HG02973 (cell line): ENCODE data around the gene FAM107B.
"Not testable (repeated sequence)": the region's sequence is repeated elsewhere in the genome, so short reads cannot be mapped to it uniquely, and the experiment has no call there.

Source experiments
- ATAC-seq: cut with Tn5 transposase; IDR thresholded peaks from one replicate; pipeline ENCODE4 v1.9.1; 2021; ENCODE audit warnings: moderate library complexity; ENCODE audit not compliant: unreplicated experiment

FAM107B gene

GRCh38 chr10:14667280-14667679 is 107.4 kb downstream of the FAM107B start:
- ATAC-seq, result no peak

DNA sequence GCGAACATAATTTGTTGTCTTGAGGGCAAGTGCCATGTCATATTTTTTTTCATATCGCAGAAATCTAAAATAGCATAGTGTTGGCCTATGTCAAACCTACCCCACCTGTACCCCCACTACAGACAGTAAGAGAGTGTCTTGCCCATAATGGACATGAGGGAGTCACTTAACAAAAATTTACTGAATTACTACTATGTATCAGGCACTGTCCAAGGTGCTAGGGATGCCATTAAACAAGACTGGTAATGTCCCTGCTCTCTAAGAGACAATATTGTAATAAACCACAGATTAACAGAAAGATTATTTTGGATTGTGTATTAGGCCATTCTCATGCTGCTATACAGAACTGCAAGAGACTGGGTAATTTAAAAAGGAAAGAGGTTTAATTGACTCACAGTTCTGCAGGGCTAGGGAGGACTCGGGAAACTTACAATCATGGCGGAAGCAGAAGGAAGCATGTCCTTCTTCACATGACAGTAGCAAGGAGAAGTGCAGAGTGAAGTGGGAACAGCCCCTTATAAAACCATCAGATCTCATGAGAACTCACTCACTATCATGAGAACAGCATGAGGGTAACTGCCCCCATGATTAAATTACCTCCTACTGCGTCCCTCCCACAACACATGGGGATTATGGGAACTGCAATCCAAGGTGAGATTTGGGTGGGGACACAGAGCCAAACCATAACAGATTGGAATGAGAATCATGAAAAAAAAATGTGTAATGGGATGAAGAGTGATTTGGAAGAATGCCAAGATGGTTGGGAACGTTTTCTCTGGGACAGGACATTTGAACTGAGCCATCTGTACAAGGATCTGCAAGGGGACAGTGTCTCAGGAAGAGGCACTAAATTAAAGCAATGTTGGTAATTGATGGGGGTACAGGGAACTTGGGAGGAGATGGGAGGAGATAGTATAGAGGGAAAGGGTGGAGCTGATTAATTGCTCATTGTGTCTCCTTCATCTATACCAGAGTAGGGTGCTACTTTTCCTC is 108.5 kb downstream of the FAM107B start:
- ATAC-seq, result no peak

- no peak for ATAC-seq
These were observed 109.4 kb downstream of the FAM107B start for GRCh38 chr10:14665304-14665703.

GRCh38 chr10:14664345-14664744 is 110.4 kb downstream of the FAM107B start:
- ATAC-seq, result no peak

DNA sequence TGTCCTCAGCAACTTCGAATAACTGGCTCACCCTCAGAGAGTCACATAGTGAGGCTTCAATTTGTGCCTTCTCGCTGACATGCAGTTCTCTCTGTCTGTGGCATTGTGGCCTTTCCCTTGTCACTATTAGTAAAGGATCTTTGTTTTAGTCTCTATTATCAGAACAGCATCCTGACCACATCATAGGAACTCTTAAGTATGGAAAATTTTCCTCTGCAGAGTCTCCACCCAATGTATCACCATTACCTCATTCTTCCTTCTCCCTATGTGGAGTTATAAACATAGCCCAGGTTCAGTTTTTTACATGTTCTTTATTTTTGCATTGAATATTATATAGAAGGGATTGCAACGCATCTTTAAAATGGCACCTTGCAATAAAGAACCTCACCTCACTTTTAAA is 112.9 kb downstream of the FAM107B start:
- no peak for ATAC-seq

DNA sequence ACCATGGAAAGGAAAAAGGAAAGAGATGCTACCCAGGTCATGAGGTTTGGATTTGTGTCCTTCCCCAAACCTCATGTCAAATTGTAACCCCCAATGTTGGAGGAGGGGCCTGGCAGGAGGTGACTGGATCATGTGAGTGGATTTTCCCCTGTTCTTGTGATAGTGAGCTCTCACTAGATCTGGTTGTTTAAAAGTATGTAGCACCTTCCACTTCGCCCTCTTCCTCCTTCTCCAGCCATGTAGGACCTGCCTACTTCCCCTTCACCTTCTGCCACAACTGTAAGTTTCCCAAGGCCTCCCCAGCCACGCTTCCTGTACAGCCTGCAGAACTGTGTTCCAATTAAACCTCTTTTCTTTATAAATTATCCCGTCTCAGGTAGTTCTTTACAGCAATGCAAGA is 113.9 kb downstream of the FAM107B start:
- ATAC-seq, result no peak

DNA sequence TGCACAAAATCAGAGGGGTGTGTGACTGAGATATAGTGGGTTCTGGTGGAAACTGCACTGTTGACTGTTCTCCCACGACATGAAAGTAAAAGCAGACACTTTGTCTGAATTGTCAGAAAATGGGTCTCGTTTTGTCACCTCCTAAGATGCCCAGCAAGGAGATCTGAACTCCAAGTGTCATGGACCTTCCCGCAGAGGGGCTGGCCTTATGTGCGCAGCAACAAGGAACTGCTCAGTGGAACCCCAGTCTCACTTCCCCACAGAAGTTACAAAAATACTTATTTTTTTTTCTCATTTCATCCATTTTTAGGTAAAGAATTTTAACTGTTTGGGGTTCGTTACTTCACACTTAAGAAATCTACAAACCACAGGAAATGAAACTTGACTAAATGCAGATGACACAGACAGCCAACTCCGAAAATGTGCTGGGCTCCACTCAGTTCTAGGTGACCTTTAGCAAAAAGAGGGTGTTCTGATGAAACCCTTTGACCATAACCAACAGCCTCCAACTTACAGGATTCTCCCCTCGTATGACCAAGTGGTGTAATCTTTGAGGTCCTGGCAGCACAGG is 115.0 kb downstream of the FAM107B start:
- peak; percentile 77 for ATAC-seq

- ATAC-seq, result not testable (repeated sequence)
These were observed 115.6 kb downstream of the FAM107B start for GRCh38 chr10:14659137-14659536.

DNA sequence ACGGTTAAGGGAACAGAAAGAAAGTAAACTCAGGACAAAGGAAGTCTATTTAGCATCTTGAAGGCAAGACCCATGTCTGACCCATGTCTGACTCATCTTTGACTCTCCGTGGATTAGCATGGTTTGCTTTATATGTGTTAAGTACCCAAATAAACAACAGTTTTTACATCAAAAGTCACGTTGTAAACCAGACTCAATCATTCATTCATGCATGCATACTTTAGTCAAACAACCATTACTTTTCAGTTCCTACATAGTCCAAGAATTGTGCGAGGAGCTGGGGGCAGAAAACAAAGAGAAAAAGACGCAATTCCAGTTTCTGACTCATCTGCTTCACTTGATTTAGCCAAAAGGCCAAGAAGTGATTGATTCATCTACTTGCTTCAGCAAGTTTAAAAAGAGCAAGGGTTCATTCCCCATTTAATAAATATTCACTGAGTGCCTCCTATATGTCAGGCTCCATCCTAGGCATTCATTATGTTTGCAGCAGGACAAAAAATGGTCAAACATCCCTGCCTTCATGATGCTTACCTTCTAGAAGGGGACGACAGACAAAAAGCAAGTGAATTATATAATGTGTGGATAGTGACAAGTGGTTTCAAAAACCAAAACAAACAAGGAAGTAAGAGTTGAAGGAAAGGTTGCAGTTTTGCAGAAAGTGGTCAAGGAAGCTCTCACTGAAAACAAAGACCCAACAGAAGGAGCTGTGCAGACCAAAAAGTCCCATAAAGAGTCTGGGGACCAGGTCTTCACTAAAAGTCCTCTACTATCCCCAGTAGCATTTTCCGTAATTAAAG is 116.2 kb downstream of the FAM107B start:
- ATAC-seq, result no peak

- ATAC-seq, result no peak
These were observed 118.5 kb downstream of the FAM107B start for GRCh38 chr10:14656052-14656730.

DNA sequence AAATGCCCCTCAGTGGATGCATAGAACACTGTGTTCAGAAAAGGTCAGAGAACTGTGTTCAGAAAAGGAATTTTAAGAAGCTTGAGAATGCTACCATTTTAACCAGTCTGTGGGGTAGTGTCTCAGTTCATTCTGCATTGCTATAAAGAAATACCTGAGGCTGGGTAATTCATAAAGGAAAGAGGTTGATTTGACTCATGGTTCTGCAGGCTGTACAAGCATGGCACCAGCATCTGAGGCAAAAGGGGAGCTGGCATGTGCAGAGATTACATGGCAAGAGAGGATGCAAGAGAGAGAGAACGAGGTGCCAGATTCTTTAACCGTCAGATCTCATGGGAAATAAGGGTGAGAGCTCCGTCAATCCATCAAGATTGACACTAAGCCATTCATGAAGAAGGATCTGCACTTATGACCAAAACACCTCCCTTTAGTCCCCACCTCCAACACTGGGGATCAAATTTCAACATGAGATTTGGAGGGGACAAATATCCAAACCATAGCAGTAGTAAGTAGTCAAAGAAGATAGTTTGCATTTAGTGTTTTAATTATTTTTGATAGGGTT is 119.8 kb downstream of the FAM107B start:
- no peak for ATAC-seq

GRCh38 chr10:14653271-14654161 is 121.2 kb downstream of the FAM107B start:
- peak; percentile 43 for ATAC-seq

GRCh38 chr10:14652816-14653215 is 121.9 kb downstream of the FAM107B start:
- ATAC-seq, result no peak

DNA sequence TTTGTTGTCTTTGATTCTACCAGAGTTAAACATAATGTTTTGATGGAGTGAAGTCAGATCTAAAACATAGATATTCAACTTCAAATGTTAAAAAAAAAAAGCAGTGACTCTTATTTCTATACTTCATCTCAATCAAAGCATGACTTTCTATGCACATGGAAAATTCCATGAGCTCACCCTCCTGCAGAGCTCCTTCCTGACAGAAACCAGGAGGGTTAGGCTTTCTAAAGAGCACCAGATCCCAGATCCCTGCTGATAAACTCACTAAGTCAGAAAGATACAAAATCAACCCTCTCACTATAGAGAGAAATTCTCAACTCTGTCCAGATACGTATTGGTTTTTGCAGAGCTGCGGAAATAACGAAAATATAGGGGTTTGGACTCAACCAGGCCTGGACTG is 122.6 kb downstream of the FAM107B start:
- ATAC-seq, result no peak

DNA sequence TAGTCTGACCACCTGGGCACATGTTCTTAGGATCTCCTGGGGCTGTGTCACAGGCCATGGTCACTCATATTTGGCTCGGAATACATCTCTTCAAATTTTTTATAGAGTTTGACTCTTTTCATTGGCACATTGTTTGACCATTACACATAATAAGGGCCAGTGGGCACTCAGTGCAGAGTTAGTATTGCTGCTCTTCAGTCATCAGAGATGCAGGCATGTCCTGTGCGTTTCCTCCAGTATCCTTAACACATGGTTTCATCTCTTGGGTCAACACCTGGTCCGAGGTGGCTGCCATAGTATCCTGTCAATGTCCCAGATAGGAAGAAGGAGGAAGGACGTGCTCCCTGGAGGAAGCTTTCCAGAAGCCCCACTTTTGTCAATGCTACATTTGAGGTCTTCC is 125.0 kb downstream of the FAM107B start:
- no peak for ATAC-seq

DNA sequence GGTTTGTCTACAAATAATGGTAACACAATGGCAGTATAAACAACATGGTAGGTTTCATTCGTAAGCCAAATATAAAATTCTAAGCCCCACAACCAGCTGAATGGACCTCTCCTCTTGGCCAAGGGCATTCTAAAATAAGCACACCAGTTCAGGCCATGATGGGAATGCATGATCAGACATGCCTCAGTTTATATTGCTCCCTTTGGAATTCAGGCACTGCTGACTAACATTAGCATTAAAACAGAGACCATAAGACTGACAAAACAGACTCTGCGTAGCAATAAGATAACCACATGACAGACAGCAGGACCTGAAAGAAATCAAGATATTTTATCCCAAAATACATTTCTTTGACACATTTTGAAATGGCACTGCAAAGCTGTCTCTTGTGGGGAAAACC is 125.8 kb downstream of the FAM107B start:
- no peak for ATAC-seq

- ATAC-seq, result peak; percentile 93
These were observed 126.5 kb downstream of the FAM107B start for GRCh38 chr10:14648005-14648765.

DNA sequence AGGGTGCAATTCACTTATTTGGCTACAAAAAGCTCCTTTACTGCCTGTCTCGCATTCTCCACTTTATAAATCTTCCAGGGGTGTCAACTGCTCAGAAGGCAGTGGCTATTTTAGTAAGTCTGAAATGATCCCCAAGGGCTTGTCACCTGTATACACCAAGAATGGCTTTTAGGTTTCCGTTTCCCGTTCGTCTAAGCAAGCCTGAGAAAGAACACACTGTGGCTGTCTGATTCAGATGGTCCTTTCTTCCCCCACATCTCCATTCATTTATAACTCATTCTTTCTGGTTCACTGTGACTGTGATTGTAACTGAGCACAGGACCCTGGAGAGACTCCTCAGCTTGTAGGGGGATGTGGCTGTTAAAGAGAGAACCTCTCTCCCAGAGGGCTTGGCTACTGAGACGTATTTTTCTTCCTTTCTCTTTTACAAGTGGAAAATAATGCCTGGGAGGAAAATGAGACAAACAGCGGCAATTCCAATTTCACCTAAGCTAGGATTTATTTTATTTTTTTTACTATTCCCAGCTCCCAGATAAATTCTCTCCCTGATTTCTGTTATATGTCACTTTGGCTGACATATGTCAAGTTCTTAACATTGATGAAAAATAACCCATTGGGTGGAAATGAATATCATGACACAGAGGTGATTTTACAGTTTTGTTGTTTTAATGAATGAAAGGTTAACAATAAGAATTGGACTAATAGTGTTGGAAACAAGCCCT is 129.3 kb downstream of the FAM107B start:
- peak; percentile 22 for ATAC-seq
